BJ (cell line): ENCODE results near the gene PEMT. TPM values are rescaled to one million over a fixed set of nuclear protein-coding genes. Genes with fewer than 3 reads are reported as not detected.

ENCODE experiments used
- CTCF ChIA-PET: fragments of 350-600 bp; formaldehyde crosslinking; extraction: SDS; loops from one replicate; lab custom pipeline; 2021; ENCODE audit warnings: antibody characterized with exemption, inconsistent platforms; lab: Yijun Ruan, JAX
- POLR2A ChIA-PET: fragments of 300-600 bp; sonication (Branson Sonifier 250); formaldehyde crosslinking; extraction: SDS; loops from one replicate; lab custom pipeline; 2021; ENCODE audit warnings: antibody characterized with exemption; lab: Charles Lee
- DNase-seq: peaks from one replicate; pipeline ENCODE4 v3.0.0-alpha.2; 2011; ENCODE audit warnings: low read depth
- H3K27me3 ChIP-seq: 2 replicates; pipeline ENCODE4 v1.6.0; 2011; ENCODE audit warnings: low read length; ENCODE audit not compliant: control insufficient read depth, insufficient read depth
- H3K36me3 ChIP-seq: 2 replicates; pipeline ENCODE4 v1.5.1; 2011; ENCODE audit warnings: low read length; ENCODE audit not compliant: control insufficient read depth, insufficient read depth
- H3K4me3 ChIP-seq: 2 replicates; pipeline ENCODE4 v1.5.1; 2011; ENCODE audit warnings: low read depth, mild to moderate bottlenecking, control low read depth, low read length
- polyA plus RNA-seq: library from polyadenylated mRNA; depleted of rRNA; stranded (reverse); fragments of >200 nt; gene quantifications from 2 replicates; pipeline ENCODE4 v1.2.3, GENCODE V29; 2011
- TF ChIP-seq, protein P1 (sequence below): IDR thresholded peaks from 2 replicates; pipeline ENCODE4 v1.5.1; 2011; ENCODE audit warnings: low read depth, mild to moderate bottlenecking, control low read depth, inconsistent platforms, low read length, moderate library complexity; ENCODE audit not compliant: insufficient read depth

The PEMT gene
- polyA plus RNA-seq, 1 experiment, result 50.7 TPM

DNA sequence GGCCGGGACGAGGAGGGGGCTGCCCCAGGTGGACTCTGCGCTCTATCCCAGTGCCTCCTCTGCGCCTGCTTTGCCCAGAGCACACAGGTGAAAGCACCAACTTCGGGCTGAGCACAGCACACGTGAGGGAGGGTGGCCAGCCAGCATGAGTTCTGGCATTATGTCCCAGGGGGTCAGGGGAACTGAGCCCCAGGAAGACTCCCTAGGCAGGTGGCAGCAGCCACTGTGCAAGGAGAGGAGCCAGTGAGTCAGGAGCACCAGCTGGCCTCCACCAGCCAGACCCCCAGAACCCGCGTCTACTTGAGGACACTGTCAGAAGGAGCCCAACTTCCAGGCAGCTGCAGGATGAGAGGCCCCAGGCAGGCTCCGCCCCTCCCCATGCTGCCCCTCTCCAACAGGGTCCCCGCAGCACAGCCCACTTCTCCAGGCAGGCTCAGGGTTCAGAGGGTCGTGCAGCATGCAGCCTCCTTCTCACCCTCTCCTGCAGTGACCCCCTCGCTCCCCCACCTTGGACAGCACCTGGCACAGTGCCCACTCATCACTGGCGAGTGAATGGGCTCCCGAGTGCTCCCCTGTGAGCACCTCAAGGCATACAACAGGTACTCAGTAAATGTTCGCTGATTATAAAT is 51.1 kb downstream of the PEMT start:
- ChIA-PET CTCF (interaction anchor here (1.0 to 3.2 kb wide), 2 partner anchors 29 to 48 kb away, joined by 3 to 13 read pairs; no protein-coding TSS in a partner anchor), POLR2A (no interaction called here)
- no peaks in the 10 kb centered on the region for H3K27me3 ChIP-seq
- no peak for DNase-seq
- no peaks in the 10 kb centered on the region for H3K36me3 ChIP-seq
- TF ChIP-seq, protein P1, sequence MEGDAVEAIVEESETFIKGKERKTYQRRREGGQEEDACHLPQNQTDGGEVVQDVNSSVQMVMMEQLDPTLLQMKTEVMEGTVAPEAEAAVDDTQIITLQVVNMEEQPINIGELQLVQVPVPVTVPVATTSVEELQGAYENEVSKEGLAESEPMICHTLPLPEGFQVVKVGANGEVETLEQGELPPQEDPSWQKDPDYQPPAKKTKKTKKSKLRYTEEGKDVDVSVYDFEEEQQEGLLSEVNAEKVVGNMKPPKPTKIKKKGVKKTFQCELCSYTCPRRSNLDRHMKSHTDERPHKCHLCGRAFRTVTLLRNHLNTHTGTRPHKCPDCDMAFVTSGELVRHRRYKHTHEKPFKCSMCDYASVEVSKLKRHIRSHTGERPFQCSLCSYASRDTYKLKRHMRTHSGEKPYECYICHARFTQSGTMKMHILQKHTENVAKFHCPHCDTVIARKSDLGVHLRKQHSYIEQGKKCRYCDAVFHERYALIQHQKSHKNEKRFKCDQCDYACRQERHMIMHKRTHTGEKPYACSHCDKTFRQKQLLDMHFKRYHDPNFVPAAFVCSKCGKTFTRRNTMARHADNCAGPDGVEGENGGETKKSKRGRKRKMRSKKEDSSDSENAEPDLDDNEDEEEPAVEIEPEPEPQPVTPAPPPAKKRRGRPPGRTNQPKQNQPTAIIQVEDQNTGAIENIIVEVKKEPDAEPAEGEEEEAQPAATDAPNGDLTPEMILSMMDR, result no peak
- H3K4me3 ChIP-seq, result no peak overlapping the region

DNA sequence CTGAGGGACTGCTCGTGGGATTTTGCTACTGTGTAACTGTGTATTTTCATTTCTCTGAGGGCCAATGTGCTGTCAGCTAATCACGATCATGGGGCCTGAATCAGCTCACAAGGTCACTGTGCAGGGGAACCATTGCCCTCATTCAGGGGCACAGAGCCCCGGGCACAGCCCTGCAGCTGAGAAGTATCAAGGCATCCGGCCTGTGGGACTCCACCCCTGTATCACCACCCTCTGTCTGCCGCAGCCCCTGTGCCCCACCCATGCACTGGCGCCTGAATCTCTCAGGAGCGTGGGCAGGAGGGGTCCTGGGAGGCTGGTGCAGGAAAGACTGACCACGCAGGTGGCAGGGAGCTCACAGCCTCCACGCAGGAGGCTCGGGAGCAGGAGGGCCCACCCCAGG is 51.9 kb downstream of the PEMT start:
- ChIA-PET POLR2A (no interaction called here), CTCF (interaction anchor here (1.0 to 3.2 kb wide), 2 partner anchors 29 to 49 kb away, joined by 3 to 13 read pairs; no protein-coding TSS in a partner anchor)
- no peak overlapping the region for H3K4me3 ChIP-seq
- H3K36me3 ChIP-seq, result no peaks in the 10 kb centered on the region
- H3K27me3 ChIP-seq, result no peaks in the 10 kb centered on the region
- TF ChIP-seq, protein P1, result no peak
- no peak for DNase-seq

DNA sequence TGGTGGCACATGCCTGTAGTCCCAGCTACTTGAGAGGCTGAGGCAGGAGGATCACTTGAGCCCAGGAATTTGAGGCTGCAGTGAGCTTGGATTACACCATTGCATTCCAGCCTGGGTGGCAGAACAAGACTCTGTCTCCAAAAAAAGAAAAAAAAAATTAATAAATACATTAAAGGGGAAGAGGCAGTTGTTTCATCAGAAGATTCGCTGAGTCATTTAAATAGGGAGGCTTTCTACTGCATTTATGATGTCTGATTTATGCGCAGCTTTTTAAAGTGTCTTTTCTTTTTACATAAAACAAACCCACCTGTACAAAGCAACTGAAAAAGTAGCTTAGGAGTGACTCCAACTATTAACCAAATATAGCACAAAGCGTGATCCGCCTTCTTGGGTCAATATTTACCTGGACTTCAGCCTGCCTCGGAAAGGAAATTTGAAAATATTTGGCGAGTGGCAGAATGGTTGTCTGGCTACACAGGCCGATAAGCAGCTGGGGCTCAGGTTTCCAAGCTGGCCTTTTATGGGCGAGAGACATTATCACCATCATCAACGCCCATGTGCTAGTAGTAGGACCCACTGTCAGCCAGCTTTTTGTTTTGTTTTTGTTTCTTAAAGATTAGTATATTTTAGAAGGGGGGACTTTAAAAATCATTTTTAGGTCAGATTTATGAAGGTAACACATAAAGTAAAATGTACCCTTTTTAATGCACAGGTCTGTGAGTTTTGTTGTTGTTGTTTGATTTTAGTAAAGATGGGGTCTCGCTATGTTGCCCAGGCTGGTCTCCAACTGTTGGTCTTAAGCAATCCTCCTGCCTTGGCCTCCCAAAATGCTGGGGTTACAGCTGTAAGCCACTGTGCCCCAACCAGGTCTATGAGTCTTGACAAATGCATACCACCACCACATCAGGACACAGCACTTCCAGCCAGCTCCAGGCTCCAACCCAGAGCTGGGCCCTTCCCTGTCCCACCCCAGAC is 52.8 kb downstream of the PEMT start:
- no peak for DNase-seq
- POLR2A ChIA-PET, result no interaction called here
- H3K27me3 ChIP-seq, result no peaks in the 10 kb centered on the region
- CTCF ChIA-PET, result interaction anchor here (1.3 to 3.2 kb wide), 4 partner anchors 8 to 30 kb away, joined by 3 to 13 read pairs (median 4); no protein-coding TSS in a partner anchor
- no peak overlapping the region for H3K4me3 ChIP-seq
- H3K36me3 ChIP-seq, result no peaks in the 10 kb centered on the region
- TF ChIP-seq, protein P1, result no peak

DNA sequence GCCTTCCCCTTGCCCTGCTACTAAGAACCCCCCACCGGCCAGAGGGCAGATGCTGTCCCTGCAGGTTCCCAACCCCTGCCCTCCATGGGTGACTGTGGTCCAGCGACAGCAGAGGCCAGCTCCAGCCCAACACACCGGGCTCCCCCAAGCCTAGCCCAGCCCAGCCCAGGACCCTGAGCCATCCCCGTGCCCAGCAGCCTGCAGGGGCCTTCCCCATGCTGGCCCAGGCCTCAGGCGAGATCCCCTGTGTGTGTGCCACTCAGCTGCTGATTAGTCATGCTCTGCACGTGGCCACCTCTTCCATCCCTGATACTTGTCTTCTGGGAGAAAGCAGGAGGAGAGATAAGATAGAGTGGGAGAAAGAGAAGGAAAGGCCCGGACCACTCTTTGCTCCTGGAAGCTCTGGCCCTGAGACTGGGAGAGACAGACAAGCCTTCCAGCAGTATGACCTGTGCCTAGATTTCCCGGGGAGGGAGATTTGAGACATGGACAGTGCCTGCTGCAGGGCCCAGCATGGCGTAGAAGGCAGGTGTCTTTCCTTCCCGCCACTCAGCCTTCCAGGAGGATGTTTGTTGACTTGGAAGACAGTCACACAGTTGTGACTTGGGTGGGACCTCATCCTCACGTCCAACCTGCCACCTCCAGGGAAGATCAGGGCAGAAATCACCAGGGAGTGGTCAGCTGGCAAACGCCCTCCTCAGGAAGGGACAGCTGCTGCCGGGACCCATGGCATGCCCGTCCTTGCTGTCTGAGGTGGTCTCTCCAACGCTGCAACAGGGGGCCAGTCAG is 54.0 kb downstream of the PEMT start:
- H3K27me3 ChIP-seq, result no peaks in the 10 kb centered on the region
- no peak overlapping the region for H3K4me3 ChIP-seq
- DNase-seq, result no peak
- TF ChIP-seq, protein P1, result no peak
- POLR2A ChIA-PET, result no interaction called here
- no peaks in the 10 kb centered on the region for H3K36me3 ChIP-seq
- CTCF ChIA-PET, result interaction anchor here (0.6 to 3.2 kb wide), 8 partner anchors 9 to 169 kb away, joined by 3 to 13 read pairs (median 4); partner anchors contain the start of gene RASD1
